ENCODE results near the gene FGR.
"Not testable (repeated sequence)": the region's sequence is repeated elsewhere in the genome, so short reads cannot be mapped to it uniquely, and the experiment has no call there.

Gene FGR
- total RNA-seq, result 412 to 1,265 (median 615) reads per million in 18 experiments

DNA sequence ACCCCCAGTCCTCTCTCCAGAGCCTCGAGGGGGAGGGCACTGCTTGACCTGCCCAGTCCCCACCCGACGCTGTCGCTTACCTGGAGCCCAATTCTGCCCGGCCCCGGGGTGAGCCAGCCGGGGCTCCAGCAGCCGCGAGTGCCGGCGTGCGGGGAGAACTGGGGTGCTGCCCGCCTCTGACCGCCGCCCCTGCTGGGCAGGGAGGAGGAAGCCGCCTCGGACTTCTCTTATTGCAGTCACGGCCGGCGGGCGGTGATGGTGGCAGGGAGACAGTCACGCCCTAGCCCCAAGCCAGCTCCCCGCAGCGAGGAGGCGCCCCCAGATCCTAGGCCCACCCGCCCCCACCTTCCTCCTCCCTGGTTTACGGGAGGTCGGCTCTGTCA lies at the start of gene FGR:
TSS of gene FGR (minus strand) at position 201 of the 383 bp plus-strand sequence. CDS start 11,269 bp downstream, outside the sequence.
- DNase-seq, result peak; percentile 71 to 86

DNA sequence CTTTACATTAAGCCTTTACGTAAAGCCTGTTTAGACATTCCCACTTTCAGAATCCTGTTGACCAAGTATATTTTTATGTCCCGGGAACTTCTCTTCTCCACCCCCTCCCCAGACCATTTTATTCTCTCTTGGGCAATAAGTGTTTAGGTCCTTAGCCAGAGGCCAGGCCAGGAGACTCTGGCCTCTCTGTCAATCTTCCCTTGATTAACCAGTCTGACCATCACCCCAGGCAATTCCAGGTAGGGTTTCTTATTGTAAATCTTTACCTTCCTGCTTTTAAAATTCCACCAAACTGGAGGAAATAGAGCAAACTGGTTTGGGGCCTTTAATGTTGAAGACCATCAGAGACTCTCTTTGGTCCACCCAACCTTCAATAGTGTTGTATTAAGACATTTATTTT lies 49.2 kb upstream of the FGR start:
- no peak for DNase-seq

DNA sequence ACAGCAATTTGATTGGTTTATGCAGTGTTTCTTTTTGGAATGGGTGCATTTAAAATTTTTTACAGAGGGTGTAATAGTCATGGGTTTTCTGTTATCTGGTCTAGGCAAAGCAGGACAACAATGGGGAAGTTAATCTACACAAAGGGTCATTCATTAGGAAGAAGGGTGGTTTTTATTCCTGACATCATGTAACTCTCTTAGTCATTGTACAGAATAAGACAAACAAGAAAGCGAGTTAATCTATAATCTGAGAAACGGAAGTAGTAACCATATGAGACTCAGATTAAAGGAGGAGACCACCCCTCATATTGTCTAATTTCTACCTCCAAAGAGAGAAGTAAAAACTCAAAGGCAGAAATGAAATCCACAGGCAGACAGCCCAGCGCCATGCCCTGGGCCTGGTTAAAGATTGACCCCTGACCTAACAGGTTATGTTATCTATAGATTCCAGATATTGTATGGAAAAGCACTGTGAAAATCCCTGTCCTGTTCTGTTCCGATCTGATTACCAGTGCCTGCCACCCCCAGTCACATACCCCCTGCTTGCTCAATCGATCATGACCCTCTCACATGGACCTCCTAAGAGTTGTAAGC lies 47.5 kb upstream of the FGR start:
- no peak for DNase-seq

DNA sequence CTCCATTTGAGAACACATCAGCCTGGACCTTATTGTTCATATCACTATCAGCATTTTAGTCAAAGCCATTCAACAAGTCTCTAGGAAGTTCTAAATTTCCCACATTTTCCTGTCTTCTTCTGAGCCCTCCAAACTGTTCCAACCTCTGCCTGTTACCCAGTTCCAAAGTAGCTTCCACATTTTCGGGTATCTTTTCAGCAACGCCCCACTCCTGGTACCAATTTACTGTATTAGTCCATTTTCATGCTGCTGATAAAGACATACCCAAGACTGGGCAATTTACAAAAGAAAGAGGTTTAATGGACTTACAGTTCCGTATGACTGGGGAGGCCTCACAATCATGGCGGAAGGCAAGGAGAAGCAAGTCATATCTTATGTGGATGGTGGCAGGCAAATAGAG lies 46.6 kb upstream of the FGR start:
- DNase-seq, result not testable (repeated sequence)

DNA sequence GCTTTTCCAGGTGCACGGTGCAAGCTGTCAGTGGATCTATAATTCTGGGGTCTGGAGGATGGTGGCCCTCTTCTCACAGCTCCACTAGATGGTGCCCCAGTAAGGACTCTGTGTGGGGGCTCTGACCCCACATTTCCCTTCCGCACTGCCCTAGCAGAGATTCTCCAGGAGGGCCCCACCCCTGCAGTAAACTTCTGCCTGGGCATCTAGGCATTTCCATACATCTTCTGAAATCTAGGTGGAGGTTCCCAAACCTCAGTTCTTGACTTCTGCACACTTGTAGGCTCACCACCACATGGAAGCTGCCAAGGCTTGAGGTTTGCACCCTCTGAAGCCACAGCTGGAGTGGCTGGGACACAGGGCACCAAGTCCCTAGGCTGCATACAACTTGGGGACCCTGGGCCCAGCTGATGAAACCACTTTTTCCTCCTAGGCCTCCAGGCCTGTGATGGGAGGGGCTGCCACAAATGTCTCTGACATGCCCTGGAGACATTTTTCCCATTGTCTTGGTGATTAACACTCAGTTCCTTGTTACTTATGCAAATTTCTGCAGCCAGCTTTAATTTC lies 45.3 kb upstream of the FGR start:
- not testable (repeated sequence) for DNase-seq

DNA sequence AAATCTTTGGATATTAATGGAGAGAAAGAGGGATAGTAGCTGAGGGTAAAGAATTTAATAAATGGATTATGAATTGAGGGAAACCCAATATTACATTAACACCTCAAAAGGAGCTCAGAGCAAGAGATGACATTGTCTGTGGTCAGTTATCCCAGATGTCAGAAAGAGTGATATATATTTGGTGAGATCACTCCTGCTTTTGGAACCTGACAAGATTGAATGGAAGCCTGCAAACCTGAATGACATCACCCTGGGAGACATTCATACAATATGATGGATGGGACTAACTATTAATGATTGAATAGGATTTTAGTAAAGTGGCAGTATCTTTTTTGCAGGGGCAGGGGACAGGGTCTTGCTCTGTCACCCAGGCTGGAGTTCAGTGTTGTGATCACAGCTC lies 43.8 kb upstream of the FGR start:
- DNase-seq, result no peak

DNA sequence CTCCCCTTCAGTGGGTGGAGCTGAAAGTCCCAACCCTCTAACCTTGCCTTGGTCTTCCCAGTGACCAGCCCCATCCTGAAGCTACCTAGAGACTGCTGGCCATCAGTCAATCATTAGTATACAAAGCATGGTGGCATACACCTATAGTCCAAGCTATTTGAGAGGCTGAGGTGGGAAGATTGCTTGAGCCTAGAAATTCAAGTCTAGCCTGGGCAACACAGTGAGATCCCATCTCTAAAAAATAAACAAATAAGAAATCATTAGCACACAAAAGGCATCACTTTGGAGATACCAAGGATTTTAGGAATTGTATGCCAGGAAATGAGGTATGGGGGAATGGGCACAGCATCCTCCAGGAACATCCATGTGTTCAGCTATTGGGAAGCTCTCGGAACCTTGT lies 41.4 kb upstream of the FGR start:
- DNase-seq, result no peak

DNA sequence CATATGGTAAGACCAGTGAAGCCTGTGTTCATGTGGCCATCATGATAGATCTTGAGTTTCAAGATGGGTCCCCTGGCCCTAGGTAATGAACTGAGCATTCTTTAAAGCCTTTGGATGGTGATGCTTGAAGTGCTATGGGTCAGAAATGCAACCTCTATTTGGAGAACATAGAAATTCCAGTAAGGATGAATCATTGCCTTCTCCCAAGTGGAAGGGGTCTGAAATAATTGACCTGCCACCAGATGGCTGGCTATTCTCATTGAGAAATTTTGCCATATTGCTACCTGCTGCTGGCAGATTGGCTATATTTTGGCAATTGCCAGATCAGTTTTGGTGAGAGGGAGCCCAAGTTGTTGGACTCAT lies 37.7 kb upstream of the FGR start:
- no peak for DNase-seq

DNA sequence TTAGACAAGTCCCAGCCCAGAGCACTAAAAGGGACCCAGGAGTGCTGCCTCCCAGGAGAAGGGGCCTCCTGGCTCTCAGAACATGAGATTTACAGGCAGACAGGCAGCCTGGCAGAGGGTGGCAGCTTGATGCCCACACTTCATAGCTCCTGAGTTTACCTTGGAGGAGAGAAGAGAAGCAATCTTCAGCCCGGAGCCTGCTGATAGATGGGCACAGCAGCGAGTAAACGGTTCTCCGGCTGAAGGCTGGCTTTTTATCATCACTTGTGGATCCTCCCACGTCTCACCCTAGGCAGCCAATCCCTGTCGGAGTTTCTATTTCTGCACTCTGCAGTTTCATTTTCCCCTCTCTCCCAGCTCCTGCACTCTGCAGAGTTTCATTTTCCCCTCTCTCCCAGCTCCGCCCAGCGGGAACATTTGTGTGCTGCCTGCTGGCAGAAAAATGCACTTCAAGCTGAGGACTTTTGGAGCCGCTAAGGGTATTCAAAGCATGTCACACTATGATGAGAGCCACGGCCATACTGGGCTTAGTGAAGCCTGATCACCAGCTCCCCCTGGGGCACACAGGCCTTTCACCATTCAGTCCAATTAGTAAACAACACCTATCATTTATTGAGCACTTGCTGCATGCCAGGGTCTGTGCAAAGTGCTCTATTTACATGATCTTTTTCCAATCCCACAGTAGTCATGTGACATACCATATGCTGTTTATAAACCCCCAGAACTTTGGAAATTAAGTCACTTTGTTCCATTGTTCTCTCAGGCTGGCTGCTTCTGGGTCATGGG lies 37.2 kb upstream of the FGR start, which contains the start of gene IFI6:
TSS of gene IFI6 (minus strand) at position 229 of the 786 bp plus-strand sequence. CDS start 2,878 bp downstream, outside the sequence.
- DNase-seq, result peak; percentile 93 to 94

DNA sequence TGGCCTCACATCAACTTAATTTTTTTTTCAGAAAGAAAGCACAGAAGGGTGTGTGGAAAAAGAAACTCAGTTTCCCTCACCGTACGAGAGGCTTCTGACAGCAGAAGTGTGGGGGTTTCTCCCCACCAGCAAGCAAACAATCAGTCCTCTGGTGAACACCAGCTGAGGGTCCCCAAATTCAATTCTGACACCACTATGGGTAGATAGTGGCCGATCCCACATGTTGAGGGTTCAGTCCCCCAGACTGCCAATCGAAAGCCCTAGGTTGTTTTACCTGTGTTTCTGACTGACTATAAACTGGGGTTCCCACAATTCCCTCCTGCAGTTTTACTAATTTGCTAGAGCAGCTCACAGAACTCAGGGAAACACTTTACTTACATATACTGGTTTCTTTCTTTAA lies 34.9 kb upstream of the FGR start:
- DNase-seq, result no peak

DNA sequence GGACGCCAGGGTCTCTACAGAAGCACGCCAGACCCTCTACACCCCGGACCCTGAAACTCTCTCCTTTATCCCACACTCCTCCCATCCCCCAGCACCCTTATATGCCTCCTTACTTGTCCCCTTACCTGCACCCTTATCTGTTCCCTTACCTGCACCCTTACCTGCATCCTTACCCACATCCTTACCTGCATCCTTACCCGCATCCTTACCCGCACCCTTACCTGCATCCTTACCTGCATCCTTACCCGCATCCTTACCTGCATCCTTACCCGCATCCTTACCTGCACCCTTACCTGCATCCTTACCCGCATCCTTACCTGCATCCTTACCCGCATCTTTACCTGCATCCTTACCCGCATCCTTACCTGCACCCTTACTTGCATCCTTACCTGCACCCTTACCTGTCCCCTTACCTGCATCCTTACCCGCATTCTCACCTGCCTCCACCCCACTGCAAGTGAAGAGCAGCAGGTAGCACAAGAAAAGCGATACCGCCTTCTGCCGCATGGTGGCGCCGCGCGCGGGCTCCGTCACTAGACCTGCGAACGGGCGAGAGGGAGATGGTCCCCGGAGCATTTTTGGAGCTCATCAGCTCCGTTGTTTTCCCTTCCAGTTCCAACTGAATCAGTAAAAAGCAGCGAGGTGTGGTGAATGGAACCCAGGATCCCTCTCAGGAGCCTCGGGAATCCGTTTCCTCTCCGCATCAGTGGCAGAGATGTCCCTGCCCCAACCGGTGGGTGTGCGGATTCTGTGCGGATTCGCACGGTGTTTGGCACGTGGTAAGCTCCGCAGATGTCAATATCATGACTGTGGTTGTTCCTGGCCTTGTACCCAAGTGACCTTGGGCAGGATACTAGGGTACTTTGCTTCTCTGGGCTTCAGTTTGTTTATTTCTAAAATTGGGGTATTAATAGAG lies 34.1 kb upstream of the FGR start:
- peak; percentile 46 to 51 for DNase-seq

DNA sequence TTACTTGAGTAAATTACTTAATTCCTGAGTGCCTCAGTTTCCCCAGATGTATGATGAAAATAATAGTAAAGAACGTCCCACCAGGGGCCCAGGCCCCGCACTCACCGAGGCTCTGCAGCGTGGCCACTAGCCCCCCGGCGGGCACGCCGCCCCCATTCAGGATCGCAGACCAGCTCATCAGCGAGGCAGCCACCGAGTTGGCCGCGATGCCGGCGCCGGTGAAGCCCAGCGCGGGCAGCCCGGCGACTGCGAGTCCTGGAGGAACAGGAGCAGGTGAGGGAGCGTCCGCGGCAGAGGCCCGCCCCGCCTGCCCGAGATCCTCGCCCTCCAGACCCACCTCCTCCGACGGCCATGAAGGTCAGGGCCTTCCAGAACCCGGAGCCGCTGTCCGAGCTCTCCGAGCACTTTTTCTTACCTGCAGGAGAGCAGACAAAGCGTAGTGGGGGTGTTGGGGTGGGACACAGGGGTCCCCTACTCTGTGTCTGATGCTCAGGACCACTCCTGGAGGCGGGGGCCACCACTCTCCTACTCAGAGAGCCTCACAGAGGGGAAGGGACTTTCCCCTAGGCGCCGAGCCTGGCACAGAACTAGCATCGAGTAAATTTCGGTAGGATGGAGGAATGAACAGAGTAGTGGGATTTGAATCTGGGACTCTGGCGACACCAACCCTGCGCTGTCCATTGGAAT lies 33.3 kb upstream of the FGR start:
- no peak for DNase-seq

DNA sequence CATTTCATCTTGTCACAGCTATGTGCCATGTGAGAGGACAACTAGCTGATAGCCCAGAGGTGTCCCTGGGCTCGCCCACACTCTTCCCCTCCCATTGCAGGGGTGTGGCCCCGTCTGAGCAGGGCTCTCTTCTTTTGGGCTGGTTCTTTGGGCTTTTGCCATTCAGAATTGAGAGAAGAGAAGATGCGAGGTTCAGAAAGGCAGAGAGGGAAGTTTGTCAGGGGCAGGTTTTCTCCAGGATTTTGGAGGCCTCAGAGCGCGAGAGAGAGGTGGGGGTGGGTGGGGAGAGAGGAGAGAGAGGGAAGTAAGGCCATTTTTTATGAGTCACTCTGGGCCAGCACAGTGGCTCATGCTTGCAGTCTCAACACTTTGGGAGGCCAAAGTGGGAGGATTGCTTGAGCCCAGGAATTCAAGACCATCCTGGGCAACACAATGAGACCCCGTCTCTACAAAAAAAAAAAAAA lies 31.8 kb upstream of the FGR start:
- peak; percentile 81 to 87 for DNase-seq

DNA sequence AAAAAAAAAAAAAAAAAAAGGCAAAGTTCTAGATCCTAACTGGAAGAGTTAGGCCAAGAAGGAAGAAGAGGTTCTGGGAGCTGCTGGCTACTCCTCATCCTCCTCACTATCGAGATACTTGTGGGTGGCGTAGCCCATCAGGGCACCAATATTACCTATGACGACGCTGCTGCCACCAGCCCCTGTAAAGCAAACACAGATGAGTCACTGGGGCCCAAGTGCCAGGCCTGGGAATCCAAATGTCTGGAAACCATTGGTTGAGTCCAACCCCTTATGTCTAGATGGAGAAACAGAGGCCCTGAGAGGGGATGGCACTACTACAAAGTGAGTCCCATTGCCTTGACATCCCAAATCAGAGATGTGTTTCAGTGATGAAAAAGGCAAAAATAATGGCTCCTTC lies 31.3 kb upstream of the FGR start:
- no peak for DNase-seq

DNA sequence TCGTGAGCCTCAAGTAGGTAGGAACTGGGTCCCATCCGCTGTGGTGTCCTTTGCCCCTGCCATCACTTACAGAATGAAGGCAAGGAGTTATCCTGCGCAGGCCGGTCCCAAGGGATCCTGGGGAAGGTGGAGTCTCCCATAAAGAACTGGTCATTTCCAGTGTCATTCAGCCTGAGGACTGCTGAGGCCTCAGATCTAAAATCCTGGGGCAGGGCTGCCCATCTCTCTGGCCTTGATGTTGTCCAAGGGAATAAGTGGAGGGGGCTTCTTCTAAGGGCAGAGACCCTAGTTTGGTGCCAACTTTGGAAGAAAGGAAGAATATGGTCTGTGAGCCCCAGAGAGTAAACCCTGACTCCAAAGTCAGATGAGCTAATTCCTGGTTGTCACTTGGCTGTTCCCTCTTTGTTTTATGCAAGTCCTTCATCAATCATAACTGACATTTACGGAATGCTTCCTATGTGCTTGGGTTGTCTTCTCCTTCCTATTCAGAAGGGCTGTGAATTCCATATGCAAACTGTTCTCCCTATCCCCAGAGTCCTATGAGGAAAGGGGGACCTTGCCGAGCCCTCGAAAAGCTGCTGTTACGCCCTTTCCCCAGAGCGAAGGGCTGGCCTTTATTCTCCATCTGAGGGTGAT lies 30.1 kb upstream of the FGR start:
- DNase-seq, result no peak

DNA sequence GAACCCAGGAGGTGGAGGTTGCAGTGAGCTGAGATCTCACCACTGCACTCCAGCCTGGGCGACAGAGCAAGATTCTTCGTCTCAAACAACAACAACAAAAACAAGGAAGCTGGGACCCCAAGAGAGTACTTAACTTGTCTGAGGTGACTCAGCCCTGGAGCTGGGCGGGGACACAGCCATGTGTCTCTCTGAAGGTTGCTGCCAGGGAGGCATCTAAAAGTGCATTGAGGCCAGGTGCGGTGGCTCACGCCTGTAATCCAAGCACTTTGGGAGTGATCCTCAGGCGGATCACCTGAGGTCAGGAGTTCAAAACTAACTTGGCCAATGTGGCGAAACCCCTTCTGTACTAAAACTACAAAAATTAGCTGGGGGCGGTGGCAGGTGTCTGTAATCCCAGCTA lies 29.3 kb upstream of the FGR start:
- DNase-seq, result peak in 1 of 2 donors; percentile 57

DNA sequence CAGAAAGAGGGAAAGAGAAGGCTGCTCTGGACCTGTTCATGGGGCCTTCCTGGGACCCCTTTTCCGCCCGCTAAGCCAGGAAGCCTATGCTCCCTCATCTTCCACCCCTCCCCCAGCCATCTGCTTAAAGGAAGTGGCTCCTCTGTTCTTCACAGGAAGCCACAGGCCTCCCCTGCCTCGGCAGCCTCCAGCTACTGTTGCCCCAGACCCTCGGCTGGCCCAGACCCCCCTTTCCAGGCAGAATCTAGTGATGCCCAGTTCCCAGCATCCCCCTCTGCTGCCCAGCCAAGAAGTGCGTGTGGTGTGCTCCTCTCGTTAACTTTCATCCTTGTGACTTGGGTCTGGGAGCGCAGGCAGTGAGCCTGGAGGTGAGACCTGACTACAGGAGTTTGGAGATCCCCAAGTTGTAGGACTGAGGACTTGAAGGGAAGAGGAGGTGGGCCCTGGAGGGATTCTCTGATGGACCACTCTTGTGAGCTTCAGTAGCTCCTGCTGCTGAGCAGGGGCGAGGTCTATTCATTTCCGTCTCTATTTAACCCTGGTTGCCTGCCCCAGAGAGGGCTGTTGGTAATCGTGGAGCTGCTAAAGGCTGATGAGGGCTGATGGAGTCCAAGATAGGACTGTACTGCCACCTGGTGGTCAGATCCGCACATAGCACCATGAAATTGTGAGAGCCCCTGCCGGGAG lies 27.9 kb upstream of the FGR start:
- peak; percentile 87 to 90 for DNase-seq

DNA sequence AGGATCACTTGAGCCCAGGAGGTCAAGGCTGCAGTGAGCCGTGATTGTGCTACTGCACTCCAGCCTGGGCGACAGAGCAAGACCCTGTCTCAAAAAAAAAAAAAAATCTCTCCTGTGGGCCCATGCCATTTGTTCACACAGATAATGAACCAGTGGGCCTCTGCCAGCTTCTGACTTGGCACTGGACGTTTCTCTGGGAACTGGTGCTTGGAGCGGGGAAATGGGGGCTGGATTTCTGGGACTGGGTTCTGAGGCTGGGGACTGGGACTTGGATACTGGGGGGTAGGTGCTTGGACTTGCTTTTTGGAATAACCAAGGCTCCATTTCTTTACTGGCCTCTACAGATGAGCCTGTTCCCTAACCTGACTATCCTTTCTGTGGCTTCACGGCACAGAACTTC lies 27.3 kb upstream of the FGR start:
- DNase-seq, result no peak

DNA sequence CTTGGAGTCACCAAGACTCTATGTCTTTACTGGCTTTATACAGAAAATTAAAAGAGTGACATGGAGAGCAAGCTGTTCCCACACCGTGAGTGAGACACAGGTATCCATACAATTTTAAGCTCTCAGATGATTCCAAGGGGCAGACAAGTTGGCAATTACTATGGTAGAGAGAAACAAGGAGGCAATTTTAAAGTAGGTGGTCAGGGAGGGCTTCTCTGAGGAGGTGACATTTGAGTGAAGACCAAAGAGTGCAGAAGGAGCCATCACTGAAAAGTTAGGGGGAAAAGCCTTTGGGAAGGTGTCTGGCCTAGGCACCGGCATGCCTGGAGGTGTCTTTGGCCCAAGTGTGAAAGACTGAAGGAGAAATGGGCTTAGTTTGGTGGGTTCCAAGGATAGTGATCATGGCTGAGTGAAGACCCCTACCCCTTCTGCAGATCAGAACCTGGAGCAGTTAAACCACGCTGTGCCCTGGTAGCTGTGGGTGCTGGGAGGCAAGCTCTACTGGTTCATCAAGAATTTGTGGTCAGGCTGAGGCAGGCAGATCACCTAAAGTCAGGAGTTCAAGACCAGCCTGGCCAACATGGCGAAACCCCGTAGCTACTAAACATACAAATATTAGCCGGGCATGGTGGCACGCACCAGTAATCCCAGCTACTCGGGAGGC lies 26.6 kb upstream of the FGR start:
- no peak for DNase-seq

DNA sequence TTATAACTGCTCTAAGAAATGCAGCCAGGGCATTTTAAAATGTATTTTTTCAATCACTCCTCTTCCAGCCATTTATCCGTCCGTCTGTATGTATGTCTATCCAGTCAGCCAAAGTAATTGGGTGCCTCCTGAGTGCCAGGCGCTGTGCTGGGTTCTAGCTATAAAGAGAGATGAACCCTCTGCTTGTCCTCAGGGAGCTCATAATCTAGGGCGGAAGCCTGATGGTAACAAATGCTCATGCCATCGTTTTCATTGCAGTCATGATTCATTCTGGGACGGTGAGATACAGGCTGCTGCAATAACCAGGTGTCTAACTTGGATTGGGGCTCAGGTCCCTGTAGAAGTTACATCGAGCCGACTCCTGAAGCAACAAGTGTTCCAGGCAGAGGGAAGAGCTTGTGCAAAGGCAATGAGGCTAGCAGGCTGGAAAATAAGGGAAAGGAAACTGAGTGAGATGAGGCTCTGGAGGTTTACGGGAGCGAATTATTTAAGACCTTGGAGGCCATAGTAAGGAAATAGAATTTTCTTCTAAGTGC lies 25.4 kb upstream of the FGR start:
- no peak for DNase-seq

Data from inflammatory macrophage (primary cell).